HepG2 (cell line): ENCODE measurements around the gene SLC26A3. TPM values are rescaled to one million over a fixed set of nuclear protein-coding genes. Genes with fewer than 3 reads are reported as not detected.
A peak's percentile ranks its signal among the peaks of the same experiment; 100 is the strongest.

ENCODE experiments used
- ARNT2 ChIP-seq: sonication (generic); formaldehyde crosslinking; IDR thresholded peaks from 2 replicates; pipeline ENCODE4 v1.8.0; 2022; ENCODE audit warnings: mild to moderate bottlenecking, low read depth, missing genetic modification reagents, moderate library complexity
- ATAD3A ChIP-seq: sonication (generic); formaldehyde crosslinking; IDR thresholded peaks from 2 replicates; pipeline ENCODE4 v1.4.0; 2020; ENCODE audit warnings: missing genetic modification reagents
- CREM ChIP-seq, 2 experiments: sonication (generic) in 1 of 2; formaldehyde crosslinking in 1 of 2; IDR thresholded peaks; 2 replicates each; pipeline versions ENCODE4 v1.4.0 to v1.6.1; 2016 to 2020; ENCODE audit warnings: antibody characterized with exemption in 1 of 2, mild to moderate bottlenecking in 1 of 2, missing genetic modification reagents in 1 of 2
- EED ChIP-seq: sonication (generic); formaldehyde crosslinking; IDR thresholded peaks from 2 replicates; pipeline ENCODE4 v1.5.0; 2020; ENCODE audit warnings: mild to moderate bottlenecking, missing genetic modification reagents
- FOXP1 ChIP-seq, 2 experiments: fragments of 450-650 bp in 1 of 2; IDR thresholded peaks; 2 replicates each; pipeline ENCODE4 v1.6.1; 2017 to 2018; ENCODE audit warnings: antibody characterized with exemption in 1 of 2
- ISL2 ChIP-seq: sonication (generic); formaldehyde crosslinking; IDR thresholded peaks from 2 replicates; pipeline ENCODE4 v1.5.0; 2020; ENCODE audit warnings: missing genetic modification reagents
- MED8 ChIP-seq: sonication (generic); formaldehyde crosslinking; IDR thresholded peaks from 2 replicates; pipeline ENCODE4 v1.8.1; 2023; ENCODE audit warnings: mild to moderate bottlenecking, missing genetic modification reagents; ENCODE audit not compliant: insufficient replicate concordance
- NFIC ChIP-seq: IDR thresholded peaks from 2 replicates; pipeline ENCODE4 v1.6.1; 2012; ENCODE audit warnings: mild to moderate bottlenecking, low read length, inconsistent platforms
- SIN3B ChIP-seq: fragments of 150-350 bp; IDR thresholded peaks from 2 replicates; pipeline ENCODE4 v1.6.1; 2014; ENCODE audit warnings: low read length
- SP5 ChIP-seq: IDR thresholded peaks from 2 replicates; pipeline ENCODE4 v1.6.1; 2016; ENCODE audit warnings: low read depth, borderline replicate concordance
- TBP ChIP-seq: sonication (generic); formaldehyde crosslinking; IDR thresholded peaks from 2 replicates; pipeline ENCODE4 v1.5.0; 2020; ENCODE audit warnings: missing genetic modification reagents
- TFDP1 ChIP-seq: IDR thresholded peaks from 2 replicates; pipeline ENCODE4 v1.6.1; 2016; ENCODE audit warnings: missing compliant biosample characterization, missing genetic modification reagents, borderline replicate concordance
- ZMYM3 ChIP-seq: sonication (generic); formaldehyde crosslinking; IDR thresholded peaks from 2 replicates; pipeline ENCODE4 v1.5.1; 2020; ENCODE audit warnings: mild to moderate bottlenecking, missing genetic modification reagents
- ZNF143 ChIP-seq: sonication (generic); formaldehyde crosslinking; IDR thresholded peaks from 2 replicates; pipeline ENCODE4 v1.4.0; 2020; ENCODE audit warnings: missing genetic modification reagents
- ZNF251 ChIP-seq: sonication (generic); formaldehyde crosslinking; IDR thresholded peaks from 2 replicates; pipeline ENCODE4 v1.9.0; 2021; ENCODE audit warnings: mild to moderate bottlenecking, missing genetic modification reagents
- ZNF484 ChIP-seq: sonication (generic); formaldehyde crosslinking; IDR thresholded peaks from 2 replicates; pipeline ENCODE4 v1.5.1; 2020; ENCODE audit warnings: mild to moderate bottlenecking, low read depth, missing genetic modification reagents, borderline replicate concordance
- ZNF766 ChIP-seq: sonication (generic); formaldehyde crosslinking; IDR thresholded peaks from 2 replicates; pipeline ENCODE4 v1.5.0; 2020; ENCODE audit warnings: missing genetic modification reagents, borderline replicate concordance
- polyA plus RNA-seq, 8 experiments: library from polyadenylated mRNA; depleted of rRNA in 3 of 8; stranded (reverse) in 7 of 8; unstranded in 1 of 8; fragments of >200 nt; fragmentation: Illumina TruSeq in 4 of 8; extraction: Trizol in 4 of 8; gene quantifications; 2 replicates each; pipeline versions ENCODE4 v1.2.1 to v1.2.3, GENCODE V29; 2011 to 2016; ENCODE audit warnings: low read depth in 4 of 8, missing spikeins in 1 of 8, mixed read lengths in 1 of 8; ENCODE audit not compliant: insufficient read depth in 1 of 8
- total RNA-seq, 5 experiments: library from RNA; depleted of rRNA; stranded (reverse); fragments of >200 nt; fragmentation: Illumina TruSeq; extraction: Trizol; gene quantifications; 2 replicates each; pipeline ENCODE4 v1.2.3, GENCODE V29; 2016; ENCODE audit warnings: low read depth in 1 of 5
- TF ChIP-seq, protein P1 (sequence below): sonication (generic); formaldehyde crosslinking; IDR thresholded peaks from 2 replicates; pipeline ENCODE4 v1.4.0; 2020; ENCODE audit warnings: missing genetic modification reagents
- TF ChIP-seq, protein P2 (sequence below): sonication (generic); formaldehyde crosslinking; IDR thresholded peaks from 2 replicates; pipeline ENCODE4 v1.4.0; 2020; ENCODE audit warnings: missing genetic modification reagents, low read depth, mild to moderate bottlenecking, borderline replicate concordance
- TF ChIP-seq, protein P3 (sequence below): sonication (generic); formaldehyde crosslinking; conservative IDR thresholded peaks from 2 replicates; pipeline ENCODE4 v1.4.0; 2020; ENCODE audit warnings: missing genetic modification reagents
- TF ChIP-seq, protein P4 (sequence below): sonication (generic); formaldehyde crosslinking; IDR thresholded peaks from 2 replicates; pipeline ENCODE4 v1.4.0; 2020; ENCODE audit warnings: missing genetic modification reagents

Gene SLC26A3
- total and polyA plus RNA-seq, 2 of the 13 experiments (the other 11 are each of a cell fraction or from before 2014, with no cell fraction given) = 0.11 to 0.30 TPM

DNA sequence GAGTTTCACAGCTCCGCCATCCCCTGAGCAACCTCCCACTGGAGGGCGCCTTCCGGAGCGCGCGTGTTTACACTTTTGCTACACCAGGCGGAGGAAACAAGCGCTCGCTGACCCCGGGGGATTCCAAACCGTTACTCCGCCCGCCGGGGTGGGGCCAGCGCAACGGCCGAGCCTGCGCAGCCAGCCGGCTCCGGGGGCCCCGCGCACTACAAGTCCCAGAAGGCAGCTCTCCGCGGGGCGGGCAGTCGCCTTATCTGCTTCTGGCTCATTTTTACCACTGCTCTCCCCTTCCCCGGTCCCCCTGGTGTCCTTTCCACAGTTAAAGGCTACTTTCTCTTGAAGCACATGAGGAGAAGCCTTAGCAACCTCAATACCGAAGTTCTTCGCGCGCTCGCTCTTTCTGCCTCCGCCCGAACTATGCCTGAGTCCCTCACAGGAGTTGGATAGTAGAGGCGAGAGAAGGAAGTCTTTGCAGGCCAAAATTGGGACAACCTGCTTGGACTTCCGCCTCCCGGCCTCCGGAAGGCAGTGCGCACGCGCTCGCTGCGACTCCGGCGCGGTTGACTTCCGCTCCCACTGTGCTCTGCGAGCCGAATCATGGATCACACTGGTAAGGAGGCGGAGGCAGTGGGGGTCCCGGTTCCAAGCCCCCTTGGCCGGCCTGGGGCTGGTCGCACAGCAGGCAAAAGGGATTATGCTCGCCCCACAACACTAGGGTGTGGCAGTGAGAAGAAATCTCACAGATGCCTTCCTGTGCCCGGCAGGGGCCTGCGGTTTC lies 59.3 kb downstream of the SLC26A3 start, which contains the start of gene CBLL1 (continued):
- no peak for TF ChIP-seq ZMYM3 (CRISPR knock-in tag)
- TF ChIP-seq ATAD3A (CRISPR knock-in tag) = no peak
- TF ChIP-seq ZNF766 = no peak
- peak; percentile 56; the same call in 1 of the 2 replicates for TF ChIP-seq TFDP1 (CRISPR knock-in tag)
- 0 out of 2 replicates have a peak, but pooled peaks have one; percentile 21 for TF ChIP-seq ZNF251 (CRISPR knock-in tag)
- no peak for TF ChIP-seq MED8 (CRISPR knock-in tag)
- TF ChIP-seq, protein P1, sequence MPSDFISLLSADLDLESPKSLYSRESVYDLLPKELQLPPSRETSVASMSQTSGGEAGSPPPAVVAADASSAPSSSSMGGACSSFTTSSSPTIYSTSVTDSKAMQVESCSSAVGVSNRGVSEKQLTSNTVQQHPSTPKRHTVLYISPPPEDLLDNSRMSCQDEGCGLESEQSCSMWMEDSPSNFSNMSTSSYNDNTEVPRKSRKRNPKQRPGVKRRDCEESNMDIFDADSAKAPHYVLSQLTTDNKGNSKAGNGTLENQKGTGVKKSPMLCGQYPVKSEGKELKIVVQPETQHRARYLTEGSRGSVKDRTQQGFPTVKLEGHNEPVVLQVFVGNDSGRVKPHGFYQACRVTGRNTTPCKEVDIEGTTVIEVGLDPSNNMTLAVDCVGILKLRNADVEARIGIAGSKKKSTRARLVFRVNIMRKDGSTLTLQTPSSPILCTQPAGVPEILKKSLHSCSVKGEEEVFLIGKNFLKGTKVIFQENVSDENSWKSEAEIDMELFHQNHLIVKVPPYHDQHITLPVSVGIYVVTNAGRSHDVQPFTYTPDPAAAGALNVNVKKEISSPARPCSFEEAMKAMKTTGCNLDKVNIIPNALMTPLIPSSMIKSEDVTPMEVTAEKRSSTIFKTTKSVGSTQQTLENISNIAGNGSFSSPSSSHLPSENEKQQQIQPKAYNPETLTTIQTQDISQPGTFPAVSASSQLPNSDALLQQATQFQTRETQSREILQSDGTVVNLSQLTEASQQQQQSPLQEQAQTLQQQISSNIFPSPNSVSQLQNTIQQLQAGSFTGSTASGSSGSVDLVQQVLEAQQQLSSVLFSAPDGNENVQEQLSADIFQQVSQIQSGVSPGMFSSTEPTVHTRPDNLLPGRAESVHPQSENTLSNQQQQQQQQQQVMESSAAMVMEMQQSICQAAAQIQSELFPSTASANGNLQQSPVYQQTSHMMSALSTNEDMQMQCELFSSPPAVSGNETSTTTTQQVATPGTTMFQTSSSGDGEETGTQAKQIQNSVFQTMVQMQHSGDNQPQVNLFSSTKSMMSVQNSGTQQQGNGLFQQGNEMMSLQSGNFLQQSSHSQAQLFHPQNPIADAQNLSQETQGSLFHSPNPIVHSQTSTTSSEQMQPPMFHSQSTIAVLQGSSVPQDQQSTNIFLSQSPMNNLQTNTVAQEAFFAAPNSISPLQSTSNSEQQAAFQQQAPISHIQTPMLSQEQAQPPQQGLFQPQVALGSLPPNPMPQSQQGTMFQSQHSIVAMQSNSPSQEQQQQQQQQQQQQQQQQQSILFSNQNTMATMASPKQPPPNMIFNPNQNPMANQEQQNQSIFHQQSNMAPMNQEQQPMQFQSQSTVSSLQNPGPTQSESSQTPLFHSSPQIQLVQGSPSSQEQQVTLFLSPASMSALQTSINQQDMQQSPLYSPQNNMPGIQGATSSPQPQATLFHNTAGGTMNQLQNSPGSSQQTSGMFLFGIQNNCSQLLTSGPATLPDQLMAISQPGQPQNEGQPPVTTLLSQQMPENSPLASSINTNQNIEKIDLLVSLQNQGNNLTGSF (CRISPR knock-in tag) = no peak
- TF ChIP-seq, protein P2, sequence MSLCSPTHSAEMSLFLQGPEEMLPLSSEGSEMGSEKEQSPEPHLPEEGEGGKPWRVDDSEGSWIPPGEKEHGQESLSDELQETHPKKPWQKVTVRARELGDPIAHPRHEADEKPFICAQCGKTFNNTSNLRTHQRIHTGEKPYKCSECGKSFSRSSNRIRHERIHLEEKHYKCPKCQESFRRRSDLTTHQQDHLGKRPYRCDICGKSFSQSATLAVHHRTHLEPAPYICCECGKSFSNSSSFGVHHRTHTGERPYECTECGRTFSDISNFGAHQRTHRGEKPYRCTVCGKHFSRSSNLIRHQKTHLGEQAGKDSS (CRISPR knock-in tag) = no peak
- TF ChIP-seq SP5 = no peak
- no peak for TF ChIP-seq EED (CRISPR knock-in tag)
- TF ChIP-seq, protein P3, sequence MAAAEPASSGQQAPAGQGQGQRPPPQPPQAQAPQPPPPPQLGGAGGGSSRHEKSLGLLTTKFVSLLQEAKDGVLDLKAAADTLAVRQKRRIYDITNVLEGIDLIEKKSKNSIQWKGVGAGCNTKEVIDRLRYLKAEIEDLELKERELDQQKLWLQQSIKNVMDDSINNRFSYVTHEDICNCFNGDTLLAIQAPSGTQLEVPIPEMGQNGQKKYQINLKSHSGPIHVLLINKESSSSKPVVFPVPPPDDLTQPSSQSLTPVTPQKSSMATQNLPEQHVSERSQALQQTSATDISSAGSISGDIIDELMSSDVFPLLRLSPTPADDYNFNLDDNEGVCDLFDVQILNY (CRISPR knock-in tag) = no peak
- no peak for TF ChIP-seq TBP (CRISPR knock-in tag)
- no peak for TF ChIP-seq ZNF484 (CRISPR knock-in tag)
- no peak for TF ChIP-seq SIN3B
- TF ChIP-seq, protein P4, sequence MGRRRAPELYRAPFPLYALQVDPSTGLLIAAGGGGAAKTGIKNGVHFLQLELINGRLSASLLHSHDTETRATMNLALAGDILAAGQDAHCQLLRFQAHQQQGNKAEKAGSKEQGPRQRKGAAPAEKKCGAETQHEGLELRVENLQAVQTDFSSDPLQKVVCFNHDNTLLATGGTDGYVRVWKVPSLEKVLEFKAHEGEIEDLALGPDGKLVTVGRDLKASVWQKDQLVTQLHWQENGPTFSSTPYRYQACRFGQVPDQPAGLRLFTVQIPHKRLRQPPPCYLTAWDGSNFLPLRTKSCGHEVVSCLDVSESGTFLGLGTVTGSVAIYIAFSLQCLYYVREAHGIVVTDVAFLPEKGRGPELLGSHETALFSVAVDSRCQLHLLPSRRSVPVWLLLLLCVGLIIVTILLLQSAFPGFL = no peak; the same call in 1 of the 2 replicates
- TF ChIP-seq CREM (IDR thresholded peaks at IDR 0.05) = peak; percentile 81
- no peak for TF ChIP-seq CREM (CRISPR knock-in tag; IDR thresholded peaks at IDR 0.05)
- TF ChIP-seq FOXP1 (IDR thresholded peaks at IDR 0.05) = peak; percentile 54
- TF ChIP-seq FOXP1 (CRISPR knock-in tag; IDR thresholded peaks at IDR 0.05) = peak; percentile 86
- no peak for TF ChIP-seq ISL2 (CRISPR knock-in tag)
- TF ChIP-seq ARNT2 (CRISPR knock-in tag) = peak; percentile 87
- peak; percentile 89 for TF ChIP-seq ZNF143
- peak; percentile 12; the same call in 1 of the 2 replicates for TF ChIP-seq NFIC
